GM12878 (cell line): ENCODE results near the gene FRMD8. TPM values are rescaled to one million over a fixed set of nuclear protein-coding genes. Genes with fewer than 3 reads are reported as not detected.

ENCODE experiments used
- BHLHE40 ChIP-seq, 2 experiments: fragments of 450-650 bp in 1 of 2; IDR thresholded peaks; 2 replicates each; pipeline ENCODE4 v1.6.1; 2011 to 2017; ENCODE audit warnings: low read depth in 2 of 2, borderline replicate concordance in 1 of 2, improper control_type of control experiment in 1 of 2, low read length in 1 of 2, mild to moderate bottlenecking in 1 of 2
- CHD2 ChIP-seq: IDR thresholded peaks from 2 replicates; pipeline ENCODE4 v1.6.1; 2011; ENCODE audit warnings: low read depth, low read length, improper control_type of control experiment, borderline replicate concordance
- CHD4 ChIP-seq: fragments of 200-600 bp; sonication (generic); IDR thresholded peaks from 2 replicates; pipeline ENCODE4 v1.6.1; 2016; ENCODE audit warnings: mild to moderate bottlenecking
- CREB1 ChIP-seq: IDR thresholded peaks from 2 replicates; pipeline ENCODE4 v1.6.1; 2012; ENCODE audit warnings: low read depth, mild to moderate bottlenecking, inconsistent platforms
- HCFC1 ChIP-seq: fragments of 150-350 bp; IDR thresholded peaks from 2 replicates; pipeline ENCODE4 v1.6.1; 2014; ENCODE audit warnings: low read length
- IRF4 ChIP-seq: IDR thresholded peaks from 2 replicates; pipeline ENCODE4 v1.6.1; 2011; ENCODE audit warnings: low read depth, low read length
- MEF2B ChIP-seq: fragments of 450-650 bp; IDR thresholded peaks from 2 replicates; pipeline ENCODE4 v1.6.1; 2018; ENCODE audit warnings: mild to moderate bottlenecking, moderate library complexity; ENCODE audit not compliant: partially characterized antibody, poor library complexity, severe bottlenecking
- MLLT1 ChIP-seq: fragments of 450-650 bp; IDR thresholded peaks from 2 replicates; pipeline ENCODE4 v1.6.1; 2016; ENCODE audit warnings: mild to moderate bottlenecking
- NRF1 ChIP-seq: conservative IDR thresholded peaks from 2 replicates; pipeline ENCODE4 v1.6.1; 2011; ENCODE audit warnings: mild to moderate bottlenecking, low read depth, low read length, improper control_type of control experiment
- PAX8 ChIP-seq: fragments of 450-650 bp; IDR thresholded peaks from 2 replicates; pipeline ENCODE4 v1.6.1; 2017; ENCODE audit warnings: mild to moderate bottlenecking, moderate library complexity
- POLR2A ChIP-seq: IDR thresholded peaks from 2 replicates; pipeline ENCODE4 v1.6.1; 2011; ENCODE audit warnings: low read depth, mild to moderate bottlenecking, low read length
- POLR2AphosphoS5 ChIP-seq: IDR thresholded peaks from 2 replicates; pipeline ENCODE4 v1.6.1; 2011; ENCODE audit warnings: mild to moderate bottlenecking, low read length, inconsistent platforms
- RAD21 ChIP-seq: IDR thresholded peaks from 2 replicates; pipeline ENCODE4 v1.6.1; 2011; ENCODE audit warnings: mild to moderate bottlenecking, low read depth, low read length, moderate library complexity; ENCODE audit not compliant: insufficient read depth
- RUNX3 ChIP-seq: IDR thresholded peaks from 2 replicates; pipeline ENCODE4 v1.6.1; 2012; ENCODE audit warnings: low read length, inconsistent platforms
- SMAD1 ChIP-seq: fragments of 450-650 bp; IDR thresholded peaks from 2 replicates; pipeline ENCODE4 v1.6.1; 2018; ENCODE audit warnings: mild to moderate bottlenecking, low read depth; ENCODE audit not compliant: partially characterized antibody
- TBL1XR1 ChIP-seq: IDR thresholded peaks from 2 replicates; pipeline ENCODE4 v1.6.1; 2012; ENCODE audit warnings: low read depth, low read length, improper control_type of control experiment
- TCF3 ChIP-seq: IDR thresholded peaks from 2 replicates; pipeline ENCODE4 v1.6.1; 2012; ENCODE audit warnings: low read depth, mild to moderate bottlenecking, low read length, borderline replicate concordance; ENCODE audit not compliant: insufficient read depth
- ZBTB11 ChIP-seq: fragments of 450-650 bp; formaldehyde crosslinking; IDR thresholded peaks from 2 replicates; pipeline ENCODE4 v1.5.0; 2022; ENCODE audit warnings: mild to moderate bottlenecking, missing genetic modification characterization
- ZNF687 ChIP-seq: fragments of 450-650 bp; IDR thresholded peaks from 2 replicates; pipeline ENCODE4 v1.6.1; 2017; ENCODE audit warnings: mild to moderate bottlenecking, moderate library complexity
- polyA plus RNA-seq, 11 experiments: library from polyadenylated mRNA; depleted of rRNA in 4 of 11; unstranded in 6 of 11; stranded (reverse) in 5 of 11; fragments of >200 nt; fragmentation: Nextera tagmentation in 4 of 11; fragmentation: Illumina TruSeq in 1 of 11; extraction: Ambion mirVana in 4 of 11; extraction: Trizol in 1 of 11; gene quantifications; 1 replicate in 1 of 11; 2 replicates in 10 of 11; pipeline versions ENCODE4 v1.2.1 to v1.2.3, GENCODE V29; 2011 to 2016; ENCODE audit warnings: inconsistent platforms in 2 of 11, missing spikeins in 2 of 11, low read depth in 1 of 11
- total RNA-seq, 4 experiments: library from RNA; depleted of rRNA in 3 of 4; stranded (reverse); fragments of >200 nt in 3 of 4; fragmentation: Illumina TruSeq in 1 of 4; extraction: Trizol in 1 of 4; gene quantifications; 2 replicates each; pipeline versions ENCODE4 v1.2.1 to v1.2.3, GENCODE V29; 2013 to 2021
- TF ChIP-seq, protein P1 (sequence below): fragments of 450-650 bp; IDR thresholded peaks from 2 replicates; pipeline ENCODE4 v1.6.1; 2017; ENCODE audit warnings: borderline replicate concordance

The FRMD8 gene
- total and polyA plus RNA-seq, 10 of the 15 experiments (the other 5 are each of a cell fraction or from before 2014, with no cell fraction given) = 8.3 to 69.4 (median 28.0) TPM

DNA sequence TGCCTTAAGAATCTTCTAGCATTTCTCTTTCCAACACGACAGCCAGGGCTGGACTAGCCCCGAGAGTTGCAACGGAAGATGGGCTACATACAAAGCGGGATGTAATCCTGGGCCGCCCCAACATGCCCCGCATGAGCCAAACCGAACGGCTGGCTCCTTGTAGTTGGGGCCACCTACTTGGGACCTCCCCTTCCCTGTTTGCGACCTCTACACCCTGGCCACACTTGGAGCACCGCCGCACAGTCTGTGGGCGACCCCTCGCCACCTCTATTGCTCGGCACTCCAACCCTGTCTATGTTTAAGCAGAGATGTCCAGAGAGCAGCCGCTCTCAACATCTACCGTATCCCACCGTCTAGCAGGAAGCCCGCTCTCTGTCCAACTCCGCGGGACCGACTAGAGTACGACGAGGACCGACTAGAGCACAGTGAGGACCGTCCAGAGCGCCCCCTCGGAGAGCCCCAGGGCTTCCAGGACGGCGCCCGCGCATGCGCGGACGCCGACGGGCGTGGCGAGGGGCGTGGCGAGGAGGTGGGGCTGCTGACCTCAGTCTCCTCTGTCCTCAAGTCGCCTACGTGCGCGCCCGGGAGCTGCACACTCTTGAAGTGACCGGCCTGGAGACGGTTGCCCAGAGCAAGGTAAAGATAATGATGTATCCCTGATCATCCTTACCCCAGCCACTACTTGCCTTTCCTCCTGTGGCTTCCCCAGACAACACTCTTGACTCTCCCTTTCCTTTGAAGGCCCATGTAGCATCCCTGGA is 68.4 kb downstream of the FRMD8 start (continued):
- peak; percentile 2; the same call in 1 of the 2 replicates for TF ChIP-seq RUNX3
- no peak for TF ChIP-seq PAX8
- TF ChIP-seq POLR2AphosphoS5 = peak; percentile 99
- peak; percentile 83 for TF ChIP-seq ZNF687
- TF ChIP-seq BHLHE40 (IDR thresholded peaks at IDR 0.05; ENCODE audit: borderline replicate concordance in 1 of 2, low read depth in 2 of 2, low read length in 1 of 2) = peak; percentile 51 to 64; a peak in 2 of 4 replicates
- no peak for TF ChIP-seq TBL1XR1
- no peak for TF ChIP-seq IRF4
- peak; percentile 14; the same call in 1 of the 2 replicates for TF ChIP-seq HCFC1
- peak; percentile 70 for TF ChIP-seq NRF1
- TF ChIP-seq, protein P1, sequence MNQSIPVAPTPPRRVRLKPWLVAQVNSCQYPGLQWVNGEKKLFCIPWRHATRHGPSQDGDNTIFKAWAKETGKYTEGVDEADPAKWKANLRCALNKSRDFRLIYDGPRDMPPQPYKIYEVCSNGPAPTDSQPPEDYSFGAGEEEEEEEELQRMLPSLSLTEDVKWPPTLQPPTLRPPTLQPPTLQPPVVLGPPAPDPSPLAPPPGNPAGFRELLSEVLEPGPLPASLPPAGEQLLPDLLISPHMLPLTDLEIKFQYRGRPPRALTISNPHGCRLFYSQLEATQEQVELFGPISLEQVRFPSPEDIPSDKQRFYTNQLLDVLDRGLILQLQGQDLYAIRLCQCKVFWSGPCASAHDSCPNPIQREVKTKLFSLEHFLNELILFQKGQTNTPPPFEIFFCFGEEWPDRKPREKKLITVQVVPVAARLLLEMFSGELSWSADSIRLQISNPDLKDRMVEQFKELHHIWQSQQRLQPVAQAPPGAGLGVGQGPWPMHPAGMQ = no peak
- TF ChIP-seq CHD4 = no peak
- peak; percentile 88 for TF ChIP-seq SMAD1
- TF ChIP-seq MEF2B = no peak
- TF ChIP-seq POLR2A = peak; percentile 99
- 0 out of 2 replicates have a peak, but pooled peaks have one; percentile 5 for TF ChIP-seq RAD21
- no peak for TF ChIP-seq ZBTB11
- peak; percentile 64; the same call in 1 of the 2 replicates for TF ChIP-seq CREB1
- 0 out of 2 replicates have a peak, but pooled peaks have one; percentile 34 for TF ChIP-seq TCF3
- TF ChIP-seq MLLT1 = peak; percentile 69
- TF ChIP-seq CHD2 = no peak
